ENCODE data around the gene SCRN2.

SCRN2 gene

DNA sequence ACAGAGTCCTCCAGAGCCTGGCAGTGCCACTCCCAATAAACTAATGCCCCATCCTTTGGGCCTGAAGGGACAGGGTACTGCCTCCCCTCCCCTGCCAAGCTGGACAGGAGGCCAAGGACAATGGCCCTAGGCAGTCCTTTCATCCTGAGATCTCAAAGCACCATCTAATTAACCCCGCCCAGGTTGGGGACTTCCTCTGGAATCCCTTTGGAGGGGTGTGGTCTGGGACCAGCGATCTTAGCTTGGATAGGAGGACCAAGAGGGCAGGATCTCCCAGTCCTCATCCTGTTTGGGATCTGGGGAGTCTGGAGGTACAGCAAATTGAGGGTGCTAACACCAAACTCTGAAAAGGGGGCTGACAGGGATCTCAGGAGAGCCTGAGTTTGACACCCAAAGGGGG is 28.0 kb upstream of the SCRN2 start:
- TF ChIP-seq, protein P1, sequence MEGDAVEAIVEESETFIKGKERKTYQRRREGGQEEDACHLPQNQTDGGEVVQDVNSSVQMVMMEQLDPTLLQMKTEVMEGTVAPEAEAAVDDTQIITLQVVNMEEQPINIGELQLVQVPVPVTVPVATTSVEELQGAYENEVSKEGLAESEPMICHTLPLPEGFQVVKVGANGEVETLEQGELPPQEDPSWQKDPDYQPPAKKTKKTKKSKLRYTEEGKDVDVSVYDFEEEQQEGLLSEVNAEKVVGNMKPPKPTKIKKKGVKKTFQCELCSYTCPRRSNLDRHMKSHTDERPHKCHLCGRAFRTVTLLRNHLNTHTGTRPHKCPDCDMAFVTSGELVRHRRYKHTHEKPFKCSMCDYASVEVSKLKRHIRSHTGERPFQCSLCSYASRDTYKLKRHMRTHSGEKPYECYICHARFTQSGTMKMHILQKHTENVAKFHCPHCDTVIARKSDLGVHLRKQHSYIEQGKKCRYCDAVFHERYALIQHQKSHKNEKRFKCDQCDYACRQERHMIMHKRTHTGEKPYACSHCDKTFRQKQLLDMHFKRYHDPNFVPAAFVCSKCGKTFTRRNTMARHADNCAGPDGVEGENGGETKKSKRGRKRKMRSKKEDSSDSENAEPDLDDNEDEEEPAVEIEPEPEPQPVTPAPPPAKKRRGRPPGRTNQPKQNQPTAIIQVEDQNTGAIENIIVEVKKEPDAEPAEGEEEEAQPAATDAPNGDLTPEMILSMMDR (conservative IDR thresholded peaks at IDR 0.05; ENCODE audit: control insufficient read depth, insufficient read depth, low read depth, low read length): no peak
- no peak for DNase-seq (ENCODE audit: low read depth)
- H3K4me3 ChIP-seq (ENCODE audit: control insufficient read depth, low read depth, low read length): no peak overlapping the region

GRCh38 chr17:47867813-47868533 is 26.9 kb upstream of the SCRN2 start:
- no peak overlapping the region for H3K4me3 ChIP-seq (ENCODE audit: control insufficient read depth, low read depth, low read length)
- no peak for DNase-seq (ENCODE audit: low read depth)
- TF ChIP-seq, protein P1 (conservative IDR thresholded peaks at IDR 0.05; ENCODE audit: control insufficient read depth, insufficient read depth, low read depth, low read length): no peak

- peak; percentile 45 for DNase-seq (ENCODE audit: low read depth)
- no peak overlapping the region for H3K4me3 ChIP-seq (ENCODE audit: control insufficient read depth, low read depth, low read length)
- TF ChIP-seq, protein P1 (conservative IDR thresholded peaks at IDR 0.05; ENCODE audit: control insufficient read depth, insufficient read depth, low read depth, low read length): no peak
These were observed 25.9 kb upstream of the SCRN2 start for GRCh38 chr17:47866941-47867340.

- H3K4me3 ChIP-seq (ENCODE audit: control insufficient read depth, low read depth, low read length): no peak overlapping the region
- TF ChIP-seq, protein P1 (conservative IDR thresholded peaks at IDR 0.05; ENCODE audit: control insufficient read depth, insufficient read depth, low read depth, low read length): no peak
- no peak for DNase-seq (ENCODE audit: low read depth)
These were observed 23.7 kb upstream of the SCRN2 start for GRCh38 chr17:47864791-47865216.

GRCh38 chr17:47862621-47863440 is 21.8 kb upstream of the SCRN2 start:
- TF ChIP-seq, protein P1 (conservative IDR thresholded peaks at IDR 0.05; ENCODE audit: control insufficient read depth, insufficient read depth, low read depth, low read length): no peak
- no peak overlapping the region for H3K4me3 ChIP-seq (ENCODE audit: control insufficient read depth, low read depth, low read length)
- peak; percentile 85 for DNase-seq (ENCODE audit: low read depth)

DNA sequence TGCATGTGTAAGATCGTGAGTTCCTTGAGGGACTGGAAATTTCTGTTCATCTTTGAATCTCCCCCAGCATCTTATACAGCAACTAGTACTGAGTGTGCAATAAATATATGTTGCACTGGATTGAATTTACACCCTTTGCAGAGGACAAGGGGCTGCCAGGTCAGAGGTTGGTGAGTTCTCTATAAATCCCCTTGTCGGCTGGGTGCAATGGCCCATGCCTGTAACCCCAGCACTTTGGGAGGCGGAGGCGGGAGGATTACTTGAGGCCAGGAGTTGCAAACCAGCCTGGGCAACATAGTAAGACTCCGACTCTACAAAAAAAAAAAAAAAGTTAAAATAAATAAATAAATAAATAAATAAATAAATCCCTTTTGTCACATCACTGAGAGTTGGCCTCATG is 19.3 kb upstream of the SCRN2 start:
- DNase-seq (ENCODE audit: low read depth): no peak
- no peak overlapping the region for H3K4me3 ChIP-seq (ENCODE audit: control insufficient read depth, low read depth, low read length)
- TF ChIP-seq, protein P1 (conservative IDR thresholded peaks at IDR 0.05; ENCODE audit: control insufficient read depth, insufficient read depth, low read depth, low read length): no peak
